Measurements from ENCODE around the gene RBMY1E.
"Not testable (repeated sequence)": the region's sequence is repeated elsewhere in the genome, so short reads cannot be mapped to it uniquely, and the experiment has no call there.

The RBMY1E gene

GRCh38 chrY:21917932-21918331 lies at the start of gene RBMY1E:
TSS of gene RBMY1E (minus strand) at chrY:21918032. CDS start at chrY:21916054, 1,978 bp downstream.
- DNase-seq (ENCODE audit: low read depth); H3K4me3 ChIP-seq (ENCODE audit: low read length): not testable (repeated sequence)

- not testable (repeated sequence) for DNase-seq (ENCODE audit: low read depth); H3K4me3 ChIP-seq (ENCODE audit: low read length)
Observed at GRCh38 chrY:21894426-21894825, 23.4 kb downstream of the RBMY1E start, which contains the start of gene RBMY1D. TSS of gene RBMY1D (minus strand) at chrY:21894526. CDS start at chrY:21892513, 2,013 bp downstream.

GRCh38 chrY:21869407-21870076 lies 48.3 kb downstream of the RBMY1E start:
- DNase-seq (ENCODE audit: low read depth), result not testable (repeated sequence)

More at GRCh38 chrY:21869407-21870076, 48.3 kb downstream of the RBMY1E start:
- H3K4me3 ChIP-seq (ENCODE audit: low read length), result not testable (repeated sequence)

Data from retinal pigment epithelial cell (primary cell).